ENCODE measurements around the gene PPP6R3.

- TF ChIP-seq PATZ1 (CRISPR knock-in tag; IDR thresholded peaks at IDR 0.05; ENCODE audit: borderline replicate concordance): no peak
- no peak for TF ChIP-seq TCF4 (CRISPR knock-in tag; IDR thresholded peaks at IDR 0.05; ENCODE audit: borderline replicate concordance)
- TF ChIP-seq GLIS3 (CRISPR knock-in tag; IDR thresholded peaks at IDR 0.05): no peak
- no peak for TF ChIP-seq ARNTL (CRISPR knock-in tag; IDR thresholded peaks at IDR 0.05; ENCODE audit: borderline replicate concordance, low read depth)
- no peak for TF ChIP-seq ZFP30 (CRISPR knock-in tag; IDR thresholded peaks at IDR 0.05)
Observed at GRCh38 chr11:68584097-68584496, 123.5 kb downstream of the PPP6R3 start.
